GM19099 (cell line): ENCODE data around the gene LIMS2.

Source experiments
- POLR2A ChIP-seq: IDR thresholded peaks from 3 replicates; pipeline ENCODE4 v1.6.1; 2011; ENCODE audit warnings: low read depth; ENCODE audit not compliant: insufficient read length; ENCODE audit errors: extremely low read depth

Gene LIMS2

DNA sequence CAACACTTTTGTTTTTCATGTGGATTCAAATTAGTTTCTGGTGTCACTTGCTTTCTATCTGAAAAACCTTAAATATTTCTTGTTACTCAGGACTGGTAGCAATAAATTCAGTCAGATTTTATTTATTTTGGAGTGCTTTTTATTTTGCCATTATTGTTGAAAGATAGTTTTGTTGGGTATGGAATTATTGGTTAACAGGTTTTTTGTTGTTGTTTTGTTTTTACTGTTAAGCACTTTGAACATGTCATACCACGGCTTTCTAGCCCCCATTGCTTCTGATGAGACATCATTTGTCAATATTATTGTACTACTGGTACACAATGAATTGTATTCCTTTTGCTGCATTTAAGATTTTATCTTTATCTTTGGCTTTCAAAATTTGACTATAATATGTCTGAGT, 13.1 kb upstream of the LIMS2 start:
- TF ChIP-seq POLR2A = no peak

DNA sequence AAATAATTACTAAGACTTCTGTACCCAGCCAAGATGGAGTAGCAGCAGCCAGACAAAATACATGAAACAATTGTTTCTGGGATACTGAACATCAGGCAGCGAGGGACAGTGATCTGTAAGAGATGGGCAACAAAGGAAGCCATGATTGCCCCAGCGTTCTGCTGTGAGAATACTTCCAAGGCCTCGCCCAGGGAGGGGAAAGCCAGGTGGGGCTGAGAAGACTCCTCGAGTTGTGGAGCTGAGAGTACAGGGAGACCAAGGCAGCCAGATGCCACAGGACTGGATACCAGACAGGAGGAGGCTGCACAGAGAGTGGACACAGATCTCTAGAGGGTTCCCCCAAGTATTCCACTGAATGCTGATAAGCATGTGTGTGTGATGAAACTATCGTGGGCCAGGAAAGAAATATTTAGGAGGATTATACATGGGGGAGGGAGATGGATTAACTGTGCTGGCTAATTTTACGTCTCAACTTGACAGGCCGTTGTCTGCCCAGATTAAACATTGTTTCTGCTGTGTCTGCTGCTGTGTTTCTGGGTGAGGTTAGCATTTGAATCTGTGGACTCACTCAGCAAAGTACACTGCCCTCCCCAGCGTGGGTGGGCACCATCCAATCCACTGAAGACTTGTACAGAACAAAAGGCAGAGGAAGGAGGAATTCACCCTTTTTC, 10.2 kb upstream of the LIMS2 start:
- no peak for TF ChIP-seq POLR2A

DNA sequence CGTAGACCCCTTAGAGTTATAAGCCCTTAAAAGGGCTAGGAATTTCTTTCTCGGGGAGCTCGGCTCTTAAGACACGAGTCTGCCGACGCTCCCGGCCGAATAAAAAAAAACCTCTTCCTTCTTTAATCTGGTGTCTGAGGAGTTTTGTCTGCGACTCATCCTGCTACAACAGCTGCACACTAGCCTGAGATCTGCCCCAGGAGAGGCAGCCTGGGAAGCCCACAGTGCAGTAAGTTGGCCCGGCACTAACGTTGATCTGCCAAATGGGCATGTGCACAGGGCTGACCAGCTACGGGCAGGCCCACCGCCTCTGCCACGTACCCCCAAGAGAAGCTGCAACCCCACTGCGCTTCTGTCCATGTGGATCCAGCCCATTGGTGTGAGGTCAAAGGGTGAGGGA, 8.4 kb upstream of the LIMS2 start:
- no peak for TF ChIP-seq POLR2A

DNA sequence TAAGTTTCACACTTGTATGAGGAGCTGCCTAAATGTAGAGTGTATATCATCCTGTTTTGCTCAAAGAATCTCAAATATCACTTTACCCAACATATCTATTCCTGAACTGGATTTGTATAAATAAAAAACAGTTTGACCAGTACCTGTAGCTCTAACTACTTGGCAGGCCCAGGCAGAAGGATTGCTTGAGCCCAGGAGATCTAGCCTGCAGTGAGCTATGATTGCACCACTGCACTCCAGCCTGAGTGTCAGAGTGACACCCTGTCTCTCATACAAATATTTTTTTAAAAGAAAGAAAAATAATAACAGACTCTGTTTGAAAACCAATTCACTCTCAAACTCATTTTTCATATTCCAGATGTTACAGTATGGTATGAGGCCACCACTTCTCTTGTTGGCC, 7.7 kb upstream of the LIMS2 start:
- TF ChIP-seq POLR2A = no peak

DNA sequence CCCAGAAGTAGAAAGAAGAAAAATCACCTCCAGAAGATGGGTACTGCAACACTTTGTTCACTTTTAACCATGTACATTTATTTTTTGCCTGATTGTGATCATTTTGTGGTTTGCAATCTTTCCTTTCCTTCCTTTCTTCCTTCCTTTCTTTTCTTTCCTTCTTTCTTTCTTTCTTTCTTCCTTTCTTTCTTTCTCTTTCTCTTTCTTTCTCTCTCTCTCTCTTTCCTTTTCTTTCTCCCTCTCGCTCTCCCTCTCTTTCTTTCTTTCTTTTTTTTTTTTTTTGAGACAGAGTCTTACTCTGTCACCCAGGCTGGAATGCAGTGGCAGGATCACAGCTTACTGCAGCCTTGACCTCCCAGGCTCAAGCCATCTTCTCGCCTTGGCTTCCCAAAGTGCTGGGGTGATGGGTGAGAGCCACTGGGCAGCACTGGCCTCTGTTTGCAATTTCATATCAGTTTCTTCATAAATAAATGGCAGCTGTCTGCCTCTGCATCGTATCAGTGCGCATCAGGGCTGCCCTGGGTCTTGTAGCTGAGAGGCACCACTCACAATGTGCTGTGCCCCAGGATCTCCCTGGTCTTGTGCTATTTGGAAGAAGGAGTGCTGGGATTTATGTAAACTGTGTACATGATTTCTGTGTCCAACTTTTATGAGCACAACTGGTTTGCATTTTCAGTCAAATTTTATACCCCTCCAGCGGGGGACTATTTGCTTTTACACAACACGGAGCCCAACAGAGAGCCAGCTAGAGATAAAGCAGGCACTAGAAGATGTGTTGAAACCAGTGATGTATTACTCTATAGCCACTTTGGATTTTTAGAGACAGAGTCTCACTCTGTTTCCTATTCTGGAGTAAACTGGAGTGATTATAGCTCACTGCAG, 6.9 kb upstream of the LIMS2 start:
- no peak for TF ChIP-seq POLR2A

DNA sequence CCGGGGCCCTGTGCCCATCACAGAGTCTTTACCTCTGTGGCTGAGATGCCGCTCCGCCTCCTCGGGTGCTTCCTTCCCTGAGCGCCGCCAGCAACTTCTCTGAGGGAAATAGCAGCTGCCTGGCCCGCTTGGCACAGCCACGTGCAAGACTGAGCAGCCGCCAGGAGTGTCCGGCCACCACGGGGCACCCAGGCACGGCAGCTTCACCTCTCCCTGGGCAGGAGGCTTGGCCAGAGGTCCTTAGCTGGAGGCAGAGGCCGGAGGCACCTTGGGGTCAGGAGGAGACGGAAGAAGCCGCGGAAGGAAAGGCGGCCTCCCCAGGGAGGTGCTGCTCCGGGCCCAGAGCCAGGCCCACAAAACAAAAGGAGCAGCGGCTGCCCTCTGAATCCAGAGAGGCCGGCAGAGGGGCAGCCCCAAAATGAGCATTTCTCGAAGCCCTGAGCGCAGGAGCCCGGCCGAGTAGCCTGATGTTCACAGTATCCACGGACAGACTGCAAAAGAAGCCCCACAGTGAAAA, 6.0 kb upstream of the LIMS2 start:
- TF ChIP-seq POLR2A = no peak

DNA sequence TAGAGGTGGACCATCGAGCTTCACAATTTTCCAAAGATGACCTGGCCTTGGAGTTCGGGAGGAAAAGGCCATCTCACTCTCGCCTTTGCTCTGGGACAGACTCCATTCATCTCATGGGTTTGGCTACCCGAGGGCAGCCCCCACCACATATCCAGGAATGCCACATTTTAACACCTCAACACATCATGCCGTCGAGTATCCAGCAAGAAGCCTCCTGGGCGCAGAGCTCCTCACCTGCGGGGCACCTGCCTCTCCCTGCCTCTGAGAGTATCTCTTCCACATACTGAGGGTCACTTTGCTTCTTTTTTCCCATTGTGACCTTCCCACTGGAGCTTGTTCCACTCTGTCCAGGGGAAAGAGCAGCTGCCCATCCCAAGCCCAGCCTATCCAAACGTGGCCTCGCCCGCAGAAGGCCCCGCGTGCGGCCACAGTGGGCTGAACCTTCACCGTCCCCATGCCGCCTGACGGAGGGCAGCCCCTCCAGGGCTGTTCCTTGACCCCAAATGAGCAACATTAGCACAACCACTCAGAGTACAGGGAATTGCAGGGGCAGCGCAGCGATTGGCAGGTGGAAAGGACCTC, 5.5 kb upstream of the LIMS2 start:
- TF ChIP-seq POLR2A = no peak

DNA sequence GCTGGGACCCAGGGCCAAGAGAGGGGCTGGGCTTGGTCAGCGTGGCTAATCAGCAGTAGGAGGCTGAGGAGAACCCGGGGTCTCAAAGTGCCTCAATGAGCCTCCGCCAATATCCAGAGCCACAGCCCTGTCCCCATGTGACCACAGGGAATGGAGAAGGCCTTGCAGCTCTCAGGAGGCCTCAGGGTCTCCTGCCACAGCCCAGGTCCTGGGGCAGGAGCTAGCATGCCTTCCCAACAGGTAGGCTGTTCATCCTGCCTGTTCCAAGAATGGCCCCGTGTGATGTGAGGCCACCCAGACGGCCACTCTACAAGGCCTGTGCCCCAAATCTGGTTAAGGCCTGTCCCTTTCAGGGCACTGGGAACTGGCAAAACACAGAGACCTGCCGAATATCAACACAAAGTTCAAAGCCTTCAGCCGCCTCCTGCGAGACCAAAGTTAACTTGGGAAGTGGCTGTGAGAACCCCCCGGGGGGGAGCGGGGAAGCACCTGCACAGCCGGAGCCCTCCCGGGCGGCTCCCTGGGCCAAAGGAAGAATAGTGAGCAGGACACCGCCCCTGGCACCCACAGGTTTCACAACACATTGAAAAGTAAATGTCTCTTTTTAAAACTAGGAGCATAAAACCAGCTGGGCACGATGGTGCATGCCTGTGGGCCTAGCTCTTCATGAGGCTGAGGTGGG, 4.5 kb upstream of the LIMS2 start:
- TF ChIP-seq POLR2A = no peak

DNA sequence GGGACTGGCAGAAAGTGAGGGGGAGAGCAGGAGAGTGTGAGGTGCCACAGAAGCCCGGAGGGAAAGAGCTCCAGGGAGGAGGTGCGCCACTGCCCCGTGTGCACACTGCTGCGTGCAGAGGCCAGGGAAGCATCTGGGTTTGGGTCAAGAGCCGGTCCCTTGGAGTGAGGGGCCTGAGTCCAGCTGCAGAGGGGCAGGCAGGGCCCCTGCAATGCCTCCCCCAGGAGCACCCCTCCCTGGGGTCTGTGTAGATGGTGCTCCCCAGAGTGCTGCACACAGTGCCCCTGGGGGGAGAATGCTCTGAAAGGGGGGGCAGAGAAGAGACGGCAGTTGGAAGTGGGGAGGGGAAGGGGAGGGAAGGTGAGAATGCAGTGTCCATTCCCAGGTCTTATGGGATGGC, 3.7 kb upstream of the LIMS2 start:
- no peak for TF ChIP-seq POLR2A

DNA sequence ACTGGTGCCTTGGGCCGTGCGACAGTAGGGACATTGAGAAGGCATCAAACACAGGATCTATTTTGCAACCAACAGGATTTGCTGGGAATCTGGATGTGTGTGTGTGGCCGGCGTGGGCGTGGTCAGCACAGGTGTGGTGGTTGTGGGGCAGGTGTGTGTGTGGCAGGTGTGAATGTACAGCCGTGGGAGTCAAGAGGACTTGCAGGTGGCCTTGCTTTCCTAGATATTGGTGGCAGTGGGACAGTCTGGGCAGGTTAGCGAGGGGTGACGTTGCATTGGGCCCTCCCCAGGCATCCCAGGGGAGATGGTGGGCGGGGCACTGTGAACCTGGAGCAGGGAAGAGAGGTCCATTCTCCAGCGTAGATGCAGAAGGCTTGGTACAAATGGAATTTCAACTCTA, 3.2 kb upstream of the LIMS2 start:
- no peak for TF ChIP-seq POLR2A

DNA sequence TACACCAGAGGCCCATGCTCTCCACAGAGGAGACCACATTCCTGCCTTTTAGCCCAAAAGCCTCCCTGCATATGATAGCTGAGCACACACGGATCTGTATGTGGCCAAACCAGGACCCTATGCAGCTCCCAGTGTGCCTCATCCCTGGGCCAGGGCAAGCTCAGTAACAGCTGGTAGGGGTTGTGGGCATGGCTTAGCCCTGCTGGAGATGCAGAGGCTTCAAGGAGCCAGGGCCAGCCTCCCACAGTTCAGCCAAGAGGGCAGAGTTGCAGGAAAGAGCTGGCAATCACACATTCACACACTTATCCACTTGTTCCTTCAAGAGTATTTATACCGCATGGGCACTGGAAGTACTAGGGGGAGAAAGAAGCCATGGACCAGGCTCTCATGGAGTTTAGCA, 1.6 kb upstream of the LIMS2 start:
- TF ChIP-seq POLR2A = no peak

DNA sequence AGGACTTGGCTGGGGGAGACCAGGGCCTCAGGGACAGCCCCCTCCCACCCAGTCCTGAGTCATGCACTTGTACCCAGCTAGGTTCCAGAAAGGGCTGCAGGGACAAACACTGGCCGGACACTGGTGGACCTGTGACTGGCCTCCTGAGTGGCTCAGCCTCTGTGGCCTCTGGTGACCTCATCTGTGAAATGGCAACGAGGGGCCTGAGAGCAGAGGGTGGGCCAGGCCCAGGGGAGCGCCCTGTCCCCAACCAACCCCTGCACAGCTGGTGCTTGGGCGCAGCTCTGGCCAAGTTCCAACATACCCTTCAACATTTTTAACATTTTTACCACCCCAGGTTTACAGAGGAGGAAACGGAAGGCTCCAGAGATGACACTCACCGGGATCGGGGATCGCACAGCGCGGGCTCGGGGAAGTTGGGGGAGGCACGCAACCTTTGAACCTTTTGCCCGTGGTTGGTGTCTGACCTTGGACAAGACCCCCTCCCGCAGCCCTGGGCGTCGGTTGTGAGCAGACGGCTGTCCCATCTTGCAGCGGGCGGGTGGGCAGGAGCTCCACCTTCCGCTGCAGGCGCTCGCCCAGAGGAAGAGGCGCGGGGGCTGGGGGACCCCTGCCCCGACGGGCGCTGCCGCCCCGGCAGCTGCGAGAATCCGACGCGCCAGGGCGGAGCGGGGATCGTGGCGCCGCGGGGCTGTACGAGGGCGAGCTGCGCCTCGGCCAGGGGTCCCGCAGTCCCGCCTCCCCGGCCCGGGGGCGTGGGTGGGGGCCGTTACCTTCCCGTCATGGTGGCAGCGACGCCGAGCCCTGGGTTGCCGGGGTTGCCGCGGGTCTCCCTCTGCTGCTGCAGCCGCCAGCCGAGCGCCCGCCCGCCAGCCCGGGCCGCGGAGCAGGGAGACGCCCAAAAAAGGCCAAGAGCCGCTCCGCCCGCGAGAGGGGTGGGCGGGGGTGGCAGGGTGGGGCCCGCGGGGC, 805 bp downstream of the LIMS2 start:
- TF ChIP-seq POLR2A = no peak

DNA sequence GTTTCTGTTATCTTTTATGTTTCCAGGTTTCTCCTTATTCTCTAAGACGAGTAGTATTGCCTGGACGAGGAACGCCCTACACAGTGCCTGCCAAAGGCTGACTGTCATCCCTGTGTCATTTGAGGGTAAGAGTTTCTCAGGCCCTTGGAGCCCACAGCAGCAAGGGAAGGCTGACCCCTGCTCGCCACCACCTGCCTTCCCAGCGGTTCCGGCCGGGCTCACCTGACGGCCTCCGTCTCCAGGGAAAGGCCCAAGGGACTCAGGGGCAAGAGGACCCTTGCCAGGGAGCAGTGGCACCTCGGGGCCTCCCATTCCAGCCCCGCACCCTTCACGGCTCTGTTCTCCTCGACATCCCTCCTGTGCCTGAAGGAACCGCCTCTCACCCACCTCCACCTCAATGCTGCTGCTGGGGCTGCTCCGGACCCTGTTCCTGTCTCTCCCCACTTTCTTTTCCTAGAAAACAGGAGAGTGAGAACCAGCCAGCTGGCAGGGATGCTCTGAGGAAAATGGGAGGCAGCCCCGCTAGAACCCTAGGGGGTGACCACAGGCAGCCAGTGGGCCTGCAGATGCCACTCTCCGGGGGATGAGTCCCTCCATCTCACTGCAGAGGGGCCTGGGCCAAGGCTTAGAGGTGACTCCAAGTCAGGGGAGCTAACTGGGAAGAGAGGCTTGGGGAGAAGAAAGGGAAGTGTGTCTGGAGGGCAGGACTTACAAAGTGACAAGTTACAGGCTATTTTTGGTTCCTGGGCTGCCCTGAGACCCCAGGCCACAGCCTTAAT, 1.9 kb downstream of the LIMS2 start:
- TF ChIP-seq POLR2A = no peak
